Pancreas (tissue), 10 donors: Measurements from ENCODE around the gene DISP1. TPM values are rescaled to one million over a fixed set of nuclear protein-coding genes. Genes with fewer than 3 reads are reported as not detected.

ENCODE experiments used
- ATAC-seq, 4 donors: fragments of 200-7000 bp; cut with Tn5 transposase; one replicate each; pipeline versions ENCODE4 v1.8.0 to v1.9.1; 2020; ENCODE audit warnings: mild to moderate bottlenecking in 4 of 4, moderate library complexity in 4 of 4
- DNase-seq, 6 donors: peaks; one replicate each; pipeline ENCODE4 v3.0.0-alpha.2; 2020
- FAIRE-seq: peaks from 2 replicates; lab custom pipeline; 2012; peaks lifted over from hg19 to GRCh38; lab: Jason Lieb, UNC
- H3K27ac ChIP-seq, 4 donors: fragments of 200-600 bp; sonication (generic); 1 replicate in 3 of 4; 2 replicates in 1 of 4; pipeline versions ENCODE4 v1.5.0 to v1.8.0; 2020
- H3K27me3 ChIP-seq, 4 donors: fragments of 200-600 bp; one replicate each; pipeline ENCODE4 v1.8.0; 2021
- H3K36me3 ChIP-seq, 3 donors: fragments of 200-600 bp; sonication (generic) in 1 of 3; one replicate each; pipeline versions ENCODE4 v1.5.0 to v1.8.0; 2020 to 2021
- H3K4me1 ChIP-seq, 3 donors: fragments of 200-600 bp; one replicate each; pipeline ENCODE4 v1.8.0; 2021
- H3K4me3 ChIP-seq, 4 donors: fragments of 200-600 bp; sonication (generic) in 2 of 4; one replicate each; pipeline versions ENCODE4 v1.5.0 to v1.8.0; 2020 to 2021
- H3K9me3 ChIP-seq, 4 donors: fragments of 200-600 bp; one replicate each; pipeline ENCODE4 v1.8.0; 2021
- CTCF ChIP-seq, 4 donors: fragments of 200-600 bp; sonication (generic) in 3 of 4; IDR thresholded peaks; one replicate each; pipeline versions ENCODE4 v1.5.0 to v1.8.0; 2021; ENCODE audit warnings: antibody characterized with exemption in 4 of 4
- WGBS, 2 donors: extraction: QIAGEN DNeasy Blood & Tissue Kit; methylation state at CpG; one replicate each; pipeline ENCODE4 v1.1.7; 2013; 5-methylcytosine and 5-hydroxymethylcytosine counted together
- intact Hi-C, 3 donors: fragments of 100-400 bp; cut with DNase I; formaldehyde crosslinking; loops; one replicate each; pipeline versions ENCODE4 v1.11.1 to v1.14.2; 2022
- polyA plus RNA-seq, 2 donors: library from polyadenylated mRNA; stranded (reverse); fragments of 200-250 nt; gene quantifications; one replicate each; pipeline ENCODE4 v1.2.3, GENCODE V29; 2013
- total RNA-seq, 6 donors: library from RNA; stranded (reverse); fragmentation: NEBNext Ultra II Directional in 4 of 6; extraction: Animal tissue kit (Norgen Biotek cat#: 25700) in 4 of 6; gene quantifications; one replicate each; pipeline versions ENCODE4 v1.2.1 to v1.2.4, GENCODE V29; 2021 to 2023
- donor health status: healthy with polysubstance abuse.
- donor health status: DM: no; HTN: no; CAD: no; lungs with moderate emphysema.
- donor health status: DM: no; HTN: no; CAD: no.
- donor health status: control.
- donor health status: control.
- donor health status: Bipolar disorder and iron deficiency.
- donor health status: DM: yes; HTN: yes; CAD: no.
- donor health status: DM: no; HTN: no; CAD: no.
- donor health status: DM: no; HTN: no; CAD: no.
- donor health status: DM: yes; HTN: yes; CAD: no.

DISP1 gene
- total and polyA plus RNA-seq, 8 donors, result 1.9 to 6.2 (median 3.2) TPM

- no peak for FAIRE-seq
These were observed 2.7 kb downstream of the DISP1 start for GRCh38 chr1:222817529-222817928.

GRCh38 chr1:222818171-222818570 lies 3.3 kb downstream of the DISP1 start:
- FAIRE-seq (no peak), ATAC-seq (no peak), DNase-seq (no peak)
- H3K27me3 ChIP-seq, result no peaks in the 10 kb centered on the region
- no peaks in the 10 kb centered on the region for H3K9me3 ChIP-seq
- no peaks in the 10 kb centered on the region for H3K36me3 ChIP-seq
- WGBS, 2 donors, result 91 to 93% methylated on average over 1 of the region's 1 CpG
- intact Hi-C loops, result no loop called here
- peaks cover 0 to 13% (median 0%) of the 10 kb centered on the region in 3 donors for H3K4me1 ChIP-seq
- no peak overlapping the region for H3K27ac ChIP-seq
- H3K4me3 ChIP-seq, result no peak overlapping the region
- no peak for TF ChIP-seq CTCF (IDR thresholded peaks at IDR 0.05)

More at GRCh38 chr1:222817529-222817928, 2.7 kb downstream of the DISP1 start:
- Histone ChIP-seq H3K9me3 (no peaks in the 10 kb centered on the region), H3K4me1 (peaks cover 0 to 13% (median 0%) of the 10 kb centered on the region in 3 donors), H3K27ac (no peak overlapping the region), H3K4me3 (no peak overlapping the region), H3K36me3 (no peaks in the 10 kb centered on the region), H3K27me3 (no peaks in the 10 kb centered on the region)
- intact Hi-C loops, result no loop called here
- peak in 2 of 4 donors; percentile 15 to 36 for ATAC-seq
- TF ChIP-seq CTCF (IDR thresholded peaks at IDR 0.05), result no peak
- DNase-seq, result no peak
- 86 to 88% methylated on average over 1 of the region's 1 CpG for WGBS, 2 donors

GRCh38 chr1:222820171-222820712 lies 5.4 kb downstream of the DISP1 start:
- ATAC-seq, result no peak
- 92 to 98% methylated on average over 4 of the region's 4 CpGs for WGBS, 2 donors
- no peaks in the 10 kb centered on the region for H3K36me3 ChIP-seq
- peaks cover 0 to 13% (median 0%) of the 10 kb centered on the region in 3 donors for H3K4me1 ChIP-seq
- H3K9me3 ChIP-seq, result no peaks in the 10 kb centered on the region
- H3K27ac ChIP-seq, result no peak overlapping the region
- FAIRE-seq, result no peak
- DNase-seq, result no peak
- intact Hi-C loops, result no loop called here
- no peak for TF ChIP-seq CTCF (IDR thresholded peaks at IDR 0.05)
- no peaks in the 10 kb centered on the region for H3K27me3 ChIP-seq
- H3K4me3 ChIP-seq, result no peak overlapping the region

- FAIRE-seq (no peak), ATAC-seq (no peak), DNase-seq (no peak)
- intact Hi-C loops, result no loop called here
- H3K27ac ChIP-seq, result no peak overlapping the region
- no peak overlapping the region for H3K4me3 ChIP-seq
- H3K9me3 ChIP-seq, result no peaks in the 10 kb centered on the region
- no peaks in the 10 kb centered on the region for H3K27me3 ChIP-seq
- no peak for TF ChIP-seq CTCF (IDR thresholded peaks at IDR 0.05)
- H3K4me1 ChIP-seq, result peaks cover 0 to 5% (median 0%) of the 10 kb centered on the region in 3 donors
- WGBS, 2 donors, result 94 to 96% methylated on average over 4 of the region's 4 CpGs
- no peaks in the 10 kb centered on the region for H3K36me3 ChIP-seq
These were observed 6.4 kb downstream of the DISP1 start for GRCh38 chr1:222821239-222821638.

- FAIRE-seq, result no peak
- TF ChIP-seq CTCF (IDR thresholded peaks at IDR 0.05), result no peak
- WGBS, 2 donors, result 62 to 79% methylated on average over 3 of the region's 3 CpGs
- Histone ChIP-seq H3K9me3 (no peaks in the 10 kb centered on the region), H3K36me3 (no peaks in the 10 kb centered on the region), H3K27ac (no peak overlapping the region), H3K4me1 (peaks cover 0 to 1% (median 0%) of the 10 kb centered on the region in 3 donors), H3K4me3 (no peak overlapping the region), H3K27me3 (no peaks in the 10 kb centered on the region)
- no peak for DNase-seq
- intact Hi-C loops, result no loop called here
- ATAC-seq, result no peak
These were observed 8.9 kb downstream of the DISP1 start for GRCh38 chr1:222823695-222824094.
